NCI-H69 (cell line): ENCODE results near the gene SLC41A3.
A peak's percentile ranks its signal among the peaks of the same experiment; 100 is the strongest.

Source experiments
- DNase-seq: peaks from one replicate; lab custom pipeline; 2025; lab: John Stamatoyannopoulos, UW

Gene SLC41A3

DNA sequence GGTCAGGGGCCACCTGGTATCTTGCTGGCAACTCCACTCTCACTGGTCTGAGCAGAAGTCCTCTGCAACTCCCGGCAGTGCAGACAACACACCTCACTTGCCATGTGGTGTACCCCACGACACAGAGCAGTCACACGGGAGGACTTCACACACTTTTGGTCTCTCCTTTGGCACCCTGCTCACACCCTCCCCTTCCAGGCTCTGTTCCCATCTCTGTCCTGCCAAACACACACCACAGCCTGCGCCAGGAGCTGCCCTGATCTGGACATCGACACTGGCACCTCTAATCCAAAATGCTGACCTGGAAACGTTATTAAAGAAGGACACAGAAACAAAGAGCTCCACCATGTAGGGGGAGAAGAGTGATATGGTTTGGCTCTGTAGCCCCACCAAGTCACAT lies 57.2 kb downstream of the SLC41A3 start:
- DNase-seq: no peak

GRCh38 chr3:126026277-126026751 lies 57.6 kb downstream of the SLC41A3 start:
- no peak for DNase-seq

GRCh38 chr3:126025862-126026261 lies 58.1 kb downstream of the SLC41A3 start:
- DNase-seq: no peak

DNA sequence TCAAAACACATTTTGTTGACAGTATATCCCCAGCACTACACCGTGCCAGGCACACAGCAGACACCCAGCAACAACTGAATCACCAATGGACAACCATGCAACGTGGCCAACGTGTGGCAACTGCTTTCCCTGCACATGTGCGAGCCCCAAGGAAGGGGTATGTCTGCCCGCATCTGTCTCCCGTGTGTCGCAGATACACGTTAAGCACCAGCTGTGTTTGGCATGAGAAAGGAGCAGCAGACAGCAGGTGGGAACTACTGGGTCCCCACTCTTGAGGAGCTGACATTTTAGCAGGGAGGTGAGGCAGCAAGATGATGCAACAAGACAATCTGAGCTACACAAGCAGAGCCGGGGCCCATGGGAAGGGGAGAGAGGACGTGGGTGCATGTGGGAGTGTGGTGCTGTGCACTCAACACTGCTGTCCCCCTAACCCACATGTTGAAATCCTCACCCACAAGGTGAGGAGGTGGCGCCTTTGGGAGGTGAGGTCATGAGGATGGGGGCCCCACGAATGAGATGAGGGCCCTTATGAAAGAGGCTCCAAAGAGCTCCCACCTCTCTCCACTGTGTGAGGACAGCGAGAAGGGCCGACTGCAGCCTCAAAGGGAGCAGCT lies 58.7 kb downstream of the SLC41A3 start:
- DNase-seq: no peak

- no peak for DNase-seq
Observed at GRCh38 chr3:126024049-126024854, 59.7 kb downstream of the SLC41A3 start.

DNA sequence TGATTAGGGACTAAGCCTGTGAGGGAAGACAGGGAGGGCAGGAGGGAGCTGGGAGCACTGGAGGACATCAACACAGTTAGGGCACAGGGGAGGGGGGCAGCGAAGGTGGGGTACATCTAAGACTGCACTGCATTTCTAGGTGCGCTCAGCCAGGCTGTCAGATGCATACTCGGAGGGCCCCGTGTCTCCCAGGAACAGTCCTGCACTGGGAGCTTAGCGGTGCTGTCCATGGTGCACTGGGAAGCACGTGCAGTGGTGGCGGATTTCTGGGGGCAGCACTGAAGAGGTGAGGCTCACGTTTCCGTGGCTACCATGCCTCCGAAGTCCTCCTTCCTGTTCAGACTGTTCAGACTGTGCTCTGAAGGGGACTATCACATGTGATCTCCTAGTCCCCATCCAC lies 60.5 kb downstream of the SLC41A3 start:
- no peak for DNase-seq

- peak; percentile 41 for DNase-seq
Observed at GRCh38 chr3:126022741-126023359, 61.1 kb downstream of the SLC41A3 start.

GRCh38 chr3:126021702-126022101 lies 62.2 kb downstream of the SLC41A3 start:
- no peak for DNase-seq

DNA sequence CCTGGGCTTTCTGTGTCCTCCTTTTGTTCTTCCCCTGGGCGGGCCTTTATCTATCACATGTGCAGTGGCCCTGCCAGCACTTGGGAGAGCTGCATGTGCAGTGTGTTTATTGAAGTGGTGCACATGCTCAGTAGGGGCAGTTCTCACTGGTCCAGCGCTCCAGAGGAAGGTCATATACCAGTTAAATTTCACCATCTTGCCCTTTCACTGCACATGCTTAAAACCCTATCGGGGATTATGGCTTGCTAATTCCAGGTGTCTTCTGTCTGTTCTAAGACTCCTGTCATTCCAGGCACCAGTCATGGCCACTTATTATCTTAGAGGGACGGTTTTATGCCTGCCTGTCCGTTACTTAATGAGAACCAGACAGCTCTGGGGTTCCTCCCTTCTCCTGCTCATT lies 62.7 kb downstream of the SLC41A3 start:
- no peak for DNase-seq

DNA sequence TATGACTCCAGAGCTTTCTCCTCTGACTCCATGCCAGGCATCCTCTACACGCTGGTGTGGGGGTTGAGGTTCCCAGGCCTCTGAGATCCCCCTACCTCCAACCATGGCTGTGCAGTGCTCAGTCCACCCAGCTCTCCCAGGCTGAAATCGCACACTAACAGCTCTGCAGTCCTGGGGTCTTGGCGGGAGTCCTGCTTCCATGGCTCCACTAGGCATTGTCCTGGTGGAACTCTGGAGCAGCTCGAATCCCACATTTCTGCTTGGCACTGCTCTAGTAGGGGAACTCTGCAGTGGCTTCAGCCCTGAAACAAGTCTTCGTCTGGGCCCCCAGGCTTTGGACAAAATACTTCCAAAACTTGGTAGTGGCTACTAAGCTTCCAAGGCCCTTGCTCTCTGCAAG lies 64.2 kb downstream of the SLC41A3 start:
- DNase-seq: no peak

DNA sequence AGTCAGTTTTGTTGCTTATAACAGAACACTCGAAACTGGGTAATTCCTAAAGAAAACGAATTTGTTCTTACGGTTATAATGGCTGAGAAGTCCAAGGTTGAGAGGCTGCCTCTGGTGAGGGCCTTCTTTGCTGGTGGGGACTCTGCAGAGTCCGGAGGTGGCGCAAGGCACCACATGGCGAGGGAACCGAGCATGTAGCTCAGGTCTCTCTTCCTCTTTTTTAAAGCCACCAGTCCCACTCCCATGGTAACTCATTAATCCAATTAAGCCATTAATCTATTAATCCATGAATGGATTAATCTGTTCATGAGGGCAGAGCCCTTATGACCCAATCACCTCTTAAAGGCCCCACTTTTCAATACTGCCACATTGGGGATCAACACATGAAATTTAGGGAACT lies 64.9 kb downstream of the SLC41A3 start:
- no peak for DNase-seq

DNA sequence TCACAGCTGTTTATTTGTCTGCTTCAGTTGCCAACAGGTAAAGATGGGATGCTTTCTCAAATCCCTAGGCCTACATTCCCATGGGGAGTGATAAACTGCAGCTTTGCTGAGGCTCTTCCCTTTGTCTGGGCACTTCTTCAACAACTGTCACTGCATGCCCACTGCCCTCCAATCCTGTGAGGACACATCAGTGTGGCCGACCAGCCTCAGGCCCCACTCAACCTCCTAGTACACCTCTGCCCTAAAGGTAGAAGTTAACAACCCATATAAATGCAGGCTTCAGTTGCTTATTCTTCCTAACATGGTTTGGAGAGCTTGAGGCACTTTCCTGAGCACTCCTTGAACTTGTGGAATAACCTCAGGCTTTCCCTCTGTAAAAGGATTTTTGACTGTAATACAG lies 65.4 kb downstream of the SLC41A3 start:
- no peak for DNase-seq

- no peak for DNase-seq
Observed at GRCh38 chr3:126017362-126017761, 66.6 kb downstream of the SLC41A3 start.

- DNase-seq: no peak
Observed at GRCh38 chr3:126016616-126017015, 67.3 kb downstream of the SLC41A3 start.

GRCh38 chr3:126015075-126015474 lies 68.8 kb downstream of the SLC41A3 start:
- no peak for DNase-seq

DNA sequence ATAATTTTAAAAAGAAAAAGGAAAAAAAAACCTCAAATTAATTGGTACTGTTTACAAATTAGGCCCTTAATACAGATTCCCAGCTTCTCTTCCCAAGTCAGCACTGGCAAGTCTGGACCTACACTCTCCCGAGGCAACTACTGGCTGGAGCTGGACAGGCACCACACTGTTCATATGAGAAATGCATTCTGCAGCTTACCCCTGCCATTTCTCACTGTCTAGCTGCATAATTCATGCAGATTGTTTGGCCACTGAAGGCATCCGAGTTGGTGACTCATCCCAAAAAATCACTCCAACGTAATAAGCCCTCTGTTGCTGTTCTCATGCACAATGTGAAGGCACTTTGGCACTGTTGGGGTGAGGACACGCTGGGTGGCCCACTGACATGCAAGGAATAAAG lies 69.7 kb downstream of the SLC41A3 start:
- DNase-seq: no peak

GRCh38 chr3:126013751-126014156 lies 70.2 kb downstream of the SLC41A3 start:
- peak; percentile 4 for DNase-seq

DNA sequence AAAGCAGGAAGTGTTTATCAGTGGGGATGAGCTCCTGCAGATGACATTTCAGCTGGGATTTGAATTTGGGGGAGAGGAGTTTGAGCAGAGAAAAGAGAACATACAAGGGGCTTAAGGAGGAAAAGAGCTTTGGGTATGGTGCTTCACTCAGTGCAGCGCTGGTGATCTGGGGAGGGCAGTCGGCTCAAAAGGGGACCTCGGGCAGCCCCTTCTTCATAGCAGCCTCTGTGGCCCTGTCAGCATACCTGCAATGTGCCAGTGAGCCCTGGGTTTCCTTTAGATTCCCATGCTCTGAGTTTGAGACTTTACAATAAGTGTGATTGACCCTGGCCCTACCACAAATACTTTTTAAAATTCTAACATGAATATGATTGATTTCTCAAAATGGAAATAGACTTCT lies 74.7 kb downstream of the SLC41A3 start:
- no peak for DNase-seq

GRCh38 chr3:126008219-126008618 lies 75.7 kb downstream of the SLC41A3 start:
- DNase-seq: no peak

DNA sequence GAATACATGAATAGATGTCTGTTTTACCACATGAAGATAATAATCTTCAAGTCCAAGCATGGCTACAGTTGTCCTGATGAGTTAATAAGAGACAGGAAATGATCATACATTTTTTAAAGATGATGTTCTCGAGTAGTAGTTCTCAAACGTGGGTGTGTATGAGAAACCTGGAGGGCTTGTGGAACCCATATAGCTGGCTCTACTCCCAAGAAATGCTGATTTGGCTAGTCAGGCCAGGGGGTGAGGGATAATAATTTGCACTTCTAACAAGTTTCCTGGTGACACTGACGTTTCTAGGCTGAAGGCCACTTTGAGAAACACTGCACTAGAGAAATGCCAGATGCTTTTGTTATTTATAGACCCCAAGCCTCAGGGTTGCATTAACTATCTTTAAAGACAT lies 78.0 kb downstream of the SLC41A3 start:
- no peak for DNase-seq

DNA sequence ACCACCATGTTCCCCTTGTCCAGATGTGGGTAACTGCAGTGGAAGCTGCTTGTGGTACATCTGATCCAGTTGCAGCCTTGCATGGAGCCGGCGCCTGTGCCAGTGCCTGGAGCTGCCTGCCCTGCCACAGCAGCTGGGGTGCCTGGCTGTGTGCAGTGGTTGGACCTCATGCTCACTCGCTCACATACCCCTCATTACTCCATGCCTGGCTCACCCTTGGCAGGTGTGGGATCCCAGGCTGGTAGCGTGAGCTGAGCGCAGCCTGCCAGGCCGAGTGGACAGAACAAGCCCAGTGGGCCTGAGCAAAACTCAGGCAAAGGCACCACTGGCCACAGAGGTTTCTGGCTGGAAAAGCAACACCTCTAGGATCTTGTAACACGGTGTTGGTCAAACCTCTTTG lies 79.2 kb downstream of the SLC41A3 start:
- DNase-seq: no peak

DNA sequence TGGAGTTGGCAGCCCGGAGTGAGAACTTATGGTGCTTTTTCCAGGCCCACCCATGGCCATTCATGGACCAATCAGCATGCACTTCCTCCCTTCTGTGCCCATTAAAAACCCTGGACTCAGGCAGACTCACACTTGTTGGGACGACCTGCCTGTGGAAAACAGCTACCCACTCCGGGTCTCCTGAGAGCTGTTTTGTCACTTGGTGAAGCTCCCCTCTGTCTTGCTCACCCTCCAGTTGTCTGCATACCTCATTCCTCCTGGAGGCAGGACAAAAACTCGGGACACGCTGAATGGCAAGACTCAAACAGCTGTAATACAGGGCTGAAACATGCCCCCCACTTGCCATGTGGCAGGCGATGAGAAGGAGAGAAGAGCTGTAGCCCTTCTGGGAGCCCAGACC lies 79.7 kb downstream of the SLC41A3 start:
- no peak for DNase-seq
